Measurements from ENCODE around the gene ZNF654.

- TF ChIP-seq CTCF (conservative IDR thresholded peaks at IDR 0.05; ENCODE audit: low read depth, low read length) (no peak), EZH2 (IDR thresholded peaks at IDR 0.05; ENCODE audit: borderline replicate concordance, low read depth, low read length, poor library complexity, severe bottlenecking) (no peak)
Measured at GRCh38 chr3:88075072-88075471, 16.0 kb downstream of the ZNF654 start.

Data from A673 (cell line).